Fibroblast of lung (primary cell): ENCODE measurements around the gene NAT8L. TPM values are rescaled to one million over a fixed set of nuclear protein-coding genes. Genes with fewer than 3 reads are reported as not detected.

Experiments
- DNase-seq, 2 donors: peaks; one replicate each; pipeline versions ENCODE4 v3.0.0 to v3.0.0-alpha.2; 2010; ENCODE audit warnings: low read depth in 2 of 2
- H2AFZ ChIP-seq: 2 replicates; pipeline ENCODE4 v1.5.1; 2012; ENCODE audit warnings: low read length, control low read depth, inconsistent platforms
- H3K27ac ChIP-seq: 2 replicates; pipeline ENCODE4 v1.5.1; 2011; ENCODE audit warnings: low read length, control low read depth; ENCODE audit not compliant: insufficient read depth
- H3K27me3 ChIP-seq: 2 replicates; pipeline ENCODE4 v1.5.1; 2011; ENCODE audit warnings: mild to moderate bottlenecking, low read length; ENCODE audit not compliant: control insufficient read depth, insufficient read depth
- H3K36me3 ChIP-seq: 2 replicates; pipeline ENCODE4 v1.5.1; 2011; ENCODE audit warnings: low read length; ENCODE audit not compliant: control insufficient read depth, insufficient read depth
- H3K4me1 ChIP-seq: 2 replicates; pipeline ENCODE4 v1.5.1; 2011; ENCODE audit warnings: low read length; ENCODE audit not compliant: control insufficient read depth, insufficient read depth; ENCODE audit errors: extremely low read depth
- H3K4me2 ChIP-seq: 2 replicates; pipeline ENCODE4 v1.5.1; 2011; ENCODE audit warnings: low read length, control low read depth; ENCODE audit not compliant: insufficient read depth; ENCODE audit errors: extremely low read depth
- H3K4me3 ChIP-seq, 4 experiments: fragments of 200-600 bp in 1 of 4; sonication (generic) in 1 of 4; replicated peaks in 1 of 4; 2 replicates each; pipeline ENCODE4 v1.5.1; 2011 to 2016; ENCODE audit warnings: low read length in 4 of 4, low read depth in 3 of 4, mild to moderate bottlenecking in 3 of 4, control low read depth in 2 of 4, inconsistent platforms in 1 of 4, mixed read lengths in 1 of 4; ENCODE audit not compliant: insufficient read depth in 1 of 4; ENCODE audit errors: control extremely low read depth in 1 of 4
- H3K79me2 ChIP-seq: 2 replicates; pipeline ENCODE4 v1.5.1; 2012; ENCODE audit warnings: mild to moderate bottlenecking, low read length, inconsistent platforms; ENCODE audit not compliant: control insufficient read depth, insufficient read depth
- H3K9ac ChIP-seq: 2 replicates; pipeline ENCODE4 v1.5.1; 2011; ENCODE audit warnings: mild to moderate bottlenecking, low read length, control low read depth; ENCODE audit not compliant: insufficient read depth
- H3K9me3 ChIP-seq: 2 replicates; pipeline ENCODE4 v1.5.1; 2012; ENCODE audit warnings: low read depth, low read length; ENCODE audit not compliant: control insufficient read depth, insufficient read depth
- H4K20me1 ChIP-seq: 2 replicates; pipeline ENCODE4 v1.5.1; 2011; ENCODE audit warnings: low read length; ENCODE audit not compliant: control insufficient read depth, insufficient read depth; ENCODE audit errors: extremely low read depth
- CTCF ChIP-seq, 2 donors: IDR thresholded peaks in 1 of 2; conservative IDR thresholded peaks in 1 of 2; 1 replicate in 1 of 2; 2 replicates in 1 of 2; pipeline ENCODE4 v1.5.1; 2011 to 2012; ENCODE audit warnings: low read length in 2 of 2, control low read depth in 1 of 2, inconsistent platforms in 1 of 2, low read depth in 1 of 2, mild to moderate bottlenecking in 1 of 2
- EZH2 ChIP-seq: IDR thresholded peaks from 2 replicates; pipeline ENCODE4 v1.5.1; 2012; ENCODE audit warnings: low read length, control low read depth, mild to moderate bottlenecking; ENCODE audit errors: missing control alignments
- polyA plus RNA-seq, 2 donors: library from polyadenylated mRNA; depleted of rRNA in 1 of 2; stranded (reverse) in 1 of 2; unstranded in 1 of 2; fragments of >200 nt; gene quantifications; 2 replicates each; pipeline ENCODE4 v1.2.1, GENCODE V29; 2011 to 2012; ENCODE audit warnings: missing spikeins in 1 of 2
- total RNA-seq: library from RNA; depleted of rRNA; stranded (reverse); fragments of >200 nt; gene quantifications from 2 replicates; pipeline ENCODE4 v1.2.1, GENCODE V29; 2014

NAT8L gene
- total and polyA plus RNA-seq, 2 donors (not counting 1 experiment from before 2014, with no cell fraction given) = 0.01 to 0.17 TPM

- no peak overlapping the region for H3K27ac ChIP-seq
- H3K36me3 ChIP-seq = no peaks in the 10 kb centered on the region
- H4K20me1 ChIP-seq = no peaks in the 10 kb centered on the region
- no peak for TF ChIP-seq EZH2
- no peak for TF ChIP-seq CTCF (conservative IDR thresholded peaks at IDR 0.05 in 1 of 2, IDR thresholded peaks at IDR 0.05 in 1 of 2; ENCODE audit: low read depth in 1 of 2, low read length in 2 of 2)
- no peaks in the 10 kb centered on the region for H3K9me3 ChIP-seq
- no peak overlapping the region for H3K4me2 ChIP-seq
- peaks cover 2% of the 10 kb centered on the region for H3K4me1 ChIP-seq
- H2AFZ ChIP-seq = no peak overlapping the region
- H3K9ac ChIP-seq = no peak overlapping the region
- H3K27me3 ChIP-seq = peaks cover 18% of the 10 kb centered on the region
- no peak overlapping the region for H3K4me3 ChIP-seq
- no peak for DNase-seq
- no peaks in the 10 kb centered on the region for H3K79me2 ChIP-seq
Observed at GRCh38 chr4:2036866-2037265, 22.3 kb upstream of the NAT8L start.

DNA sequence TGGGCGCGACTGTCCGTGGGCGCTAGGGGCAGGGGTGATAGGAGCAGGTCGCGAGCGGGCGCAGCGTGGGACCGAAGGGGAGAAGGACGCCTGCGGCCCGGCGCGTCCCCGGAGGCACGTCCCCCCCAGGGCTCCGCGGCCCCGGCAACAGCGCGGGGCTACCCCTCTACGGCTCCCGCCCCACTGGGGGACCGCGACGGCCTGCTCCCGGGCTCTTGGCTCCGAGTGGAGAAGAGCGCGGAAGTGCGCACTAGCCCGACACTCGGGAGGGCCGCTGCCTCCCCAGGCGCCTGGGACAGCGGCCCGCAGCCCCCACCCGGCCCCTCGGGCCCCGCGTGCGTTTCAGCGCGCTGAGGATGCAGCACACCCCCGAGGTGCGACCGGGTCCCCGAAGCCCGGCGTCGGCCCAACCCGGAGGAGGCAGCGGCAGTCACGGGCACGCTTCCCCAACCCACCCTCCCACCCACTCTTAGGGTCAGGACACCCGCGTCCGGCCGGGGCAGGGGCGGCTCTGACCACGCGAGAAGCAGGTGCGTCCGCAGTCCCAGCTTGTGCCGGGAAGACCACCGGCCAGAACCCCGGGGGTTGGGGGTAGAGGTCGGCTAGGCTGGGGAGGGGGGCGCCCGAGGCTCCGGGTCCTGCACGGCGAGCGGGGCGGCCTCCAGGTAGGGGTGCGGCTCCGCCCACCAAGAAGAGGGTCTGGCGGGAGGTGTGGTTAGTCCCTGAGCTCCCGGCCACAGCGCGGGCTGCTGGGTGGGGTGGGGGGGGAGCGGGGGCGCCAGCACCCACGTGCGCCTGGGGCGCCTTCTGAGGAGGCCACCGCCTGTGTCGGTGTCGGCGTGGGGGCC lies 18.5 kb upstream of the NAT8L start:
- Histone ChIP-seq H3K4me2 (peak overlapping the region; percentile 93), H2AFZ (no peak overlapping the region), H3K36me3 (no peaks in the 10 kb centered on the region), H4K20me1 (no peaks in the 10 kb centered on the region), H3K9me3 (no peaks in the 10 kb centered on the region), H3K79me2 (no peaks in the 10 kb centered on the region), H3K4me3 (peak overlapping the region in 1 of 4 experiments; percentile 78), H3K9ac (no peak overlapping the region), H3K4me1 (peaks cover 2% of the 10 kb centered on the region), H3K27ac (no peak overlapping the region), H3K27me3 (peaks cover 14% of the 10 kb centered on the region)
- no peak for DNase-seq
- TF ChIP-seq EZH2 (no peak), CTCF (conservative IDR thresholded peaks at IDR 0.05 in 1 of 2, IDR thresholded peaks at IDR 0.05 in 1 of 2; ENCODE audit: low read depth in 1 of 2, low read length in 2 of 2) (no peak)

DNA sequence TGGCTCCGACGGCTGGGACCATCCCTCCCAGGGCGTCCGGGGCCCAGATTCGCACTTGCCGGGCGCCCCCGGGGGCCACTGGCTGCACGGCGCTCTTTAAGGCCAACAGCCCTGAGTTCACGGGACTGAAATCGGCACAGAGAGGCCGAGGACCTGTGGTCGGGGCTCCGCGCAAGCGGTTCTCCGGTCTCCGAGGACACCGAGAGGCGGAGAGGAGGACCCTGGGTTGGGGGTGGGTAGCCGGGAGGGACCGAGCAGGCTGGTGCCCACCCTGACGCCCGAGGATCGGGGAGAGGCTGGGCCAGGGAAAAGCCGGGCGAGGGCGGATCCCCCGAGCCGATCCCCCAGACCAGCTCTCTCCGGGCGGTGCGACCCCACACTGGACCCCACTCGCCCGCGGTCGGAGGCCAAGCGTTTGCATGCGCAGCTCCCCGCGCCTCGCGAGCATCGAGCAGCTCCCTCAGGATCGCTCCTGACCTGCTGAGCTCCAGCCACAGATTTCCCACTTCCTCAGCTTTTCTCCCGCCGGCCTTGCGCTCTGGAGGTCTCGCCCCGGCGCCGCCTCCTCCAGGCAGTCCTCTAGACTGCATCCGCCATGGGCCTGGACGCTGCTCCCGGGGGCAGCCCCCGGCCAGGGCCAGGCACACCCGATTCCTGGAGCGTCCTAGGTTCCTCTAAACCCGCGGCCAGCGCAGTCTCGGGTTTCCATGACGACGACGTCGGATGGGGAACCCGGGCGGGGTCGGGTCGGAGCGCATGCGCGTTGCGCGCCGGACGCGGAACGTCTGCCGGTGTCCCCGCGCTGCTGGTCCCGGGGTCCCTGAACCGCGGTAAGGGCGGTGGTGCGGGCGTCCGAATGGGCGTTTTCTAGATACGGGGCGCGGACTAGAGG lies 17.6 kb upstream of the NAT8L start:
- H3K27me3 ChIP-seq = peaks cover 11% of the 10 kb centered on the region
- peaks cover 2% of the 10 kb centered on the region for H3K4me1 ChIP-seq
- TF ChIP-seq CTCF (conservative IDR thresholded peaks at IDR 0.05 in 1 of 2, IDR thresholded peaks at IDR 0.05 in 1 of 2; ENCODE audit: low read depth in 1 of 2, low read length in 2 of 2) (no peak), EZH2 (peak; percentile 88)
- no peaks in the 10 kb centered on the region for H3K9me3 ChIP-seq
- H3K36me3 ChIP-seq = no peaks in the 10 kb centered on the region
- H3K9ac ChIP-seq = peak overlapping the region; percentile 37
- H3K79me2 ChIP-seq = no peaks in the 10 kb centered on the region
- no peaks in the 10 kb centered on the region for H4K20me1 ChIP-seq
- H3K4me2 ChIP-seq = peak overlapping the region; percentile 93
- no peak overlapping the region for H3K27ac ChIP-seq
- peak overlapping the region; percentile 74 for H2AFZ ChIP-seq
- DNase-seq = peak; percentile 51 to 75
- peak overlapping the region; percentile 56 to 78 (median 72) for H3K4me3 ChIP-seq
